ENCODE data around the gene TUBB4A.

The TUBB4A gene

GRCh38 chr19:6531163-6531955 is 29.2 kb upstream of the TUBB4A start:
- no peak for DNase-seq (ENCODE audit: insufficient read length, low spot score)
- no peak for FAIRE-seq
- no peak for TF ChIP-seq POLR2A (IDR thresholded peaks at IDR 0.05; ENCODE audit: low read depth, low read length)

- DNase-seq (ENCODE audit: insufficient read length, low spot score) (peak; percentile 73), FAIRE-seq (no peak)
- peak; percentile 91 for TF ChIP-seq POLR2A (IDR thresholded peaks at IDR 0.05; ENCODE audit: low read depth, low read length)
Observed at GRCh38 chr19:6530386-6531162, 28.5 kb upstream of the TUBB4A start, which contains the start of gene TNFSF9. Gene TNFSF9 (plus strand): TSS chr19:6531026. CDS start chr19:6531037, 11 bp downstream.

- no peak for FAIRE-seq
- DNase-seq (ENCODE audit: insufficient read length, low spot score), result no peak
- TF ChIP-seq POLR2A (IDR thresholded peaks at IDR 0.05; ENCODE audit: low read depth, low read length), result no peak
Observed at GRCh38 chr19:6529937-6530385, 27.9 kb upstream of the TUBB4A start.

- FAIRE-seq, result no peak
- no peak for TF ChIP-seq POLR2A (IDR thresholded peaks at IDR 0.05; ENCODE audit: low read depth, low read length)
- DNase-seq (ENCODE audit: insufficient read length, low spot score), result no peak
Observed at GRCh38 chr19:6529351-6529750, 27.2 kb upstream of the TUBB4A start.

GRCh38 chr19:6528544-6529121 is 26.5 kb upstream of the TUBB4A start:
- no peak for TF ChIP-seq POLR2A (IDR thresholded peaks at IDR 0.05; ENCODE audit: low read depth, low read length)
- DNase-seq (ENCODE audit: insufficient read length, low spot score), result no peak
- no peak for FAIRE-seq

GRCh38 chr19:6527893-6528543 is 25.9 kb upstream of the TUBB4A start:
- no peak for DNase-seq (ENCODE audit: insufficient read length, low spot score)
- no peak for FAIRE-seq
- TF ChIP-seq POLR2A (IDR thresholded peaks at IDR 0.05; ENCODE audit: low read depth, low read length), result no peak

GRCh38 chr19:6524311-6524710 is 22.2 kb upstream of the TUBB4A start:
- no peak for TF ChIP-seq POLR2A (IDR thresholded peaks at IDR 0.05; ENCODE audit: low read depth, low read length)
- no peak for FAIRE-seq
- DNase-seq (ENCODE audit: insufficient read length, low spot score), result no peak

GRCh38 chr19:6522712-6523111 is 20.6 kb upstream of the TUBB4A start:
- no peak for DNase-seq (ENCODE audit: insufficient read length, low spot score)
- FAIRE-seq, result no peak
- TF ChIP-seq POLR2A (IDR thresholded peaks at IDR 0.05; ENCODE audit: low read depth, low read length), result no peak

GRCh38 chr19:6521718-6522646 is 19.9 kb upstream of the TUBB4A start:
- FAIRE-seq, result no peak
- DNase-seq (ENCODE audit: insufficient read length, low spot score), result no peak
- TF ChIP-seq POLR2A (IDR thresholded peaks at IDR 0.05; ENCODE audit: low read depth, low read length), result no peak

GRCh38 chr19:6519289-6519688 is 17.2 kb upstream of the TUBB4A start:
- FAIRE-seq, result no peak
- no peak for TF ChIP-seq POLR2A (IDR thresholded peaks at IDR 0.05; ENCODE audit: low read depth, low read length)
- no peak for DNase-seq (ENCODE audit: insufficient read length, low spot score)

GRCh38 chr19:6518145-6518911 is 16.2 kb upstream of the TUBB4A start:
- FAIRE-seq (no peak), DNase-seq (ENCODE audit: insufficient read length, low spot score) (no peak)
- TF ChIP-seq POLR2A (IDR thresholded peaks at IDR 0.05; ENCODE audit: low read depth, low read length), result no peak

GRCh38 chr19:6516659-6517291 is 14.7 kb upstream of the TUBB4A start:
- no peak for FAIRE-seq
- peak; percentile 84 for DNase-seq (ENCODE audit: insufficient read length, low spot score)
- 0 out of 2 replicates have a peak, but pooled peaks have one; percentile 19 for TF ChIP-seq POLR2A (IDR thresholded peaks at IDR 0.05; ENCODE audit: low read depth, low read length)

Measured in H54 (cell line).